H7 (cell line): ENCODE measurements around the gene DCLK1. TPM values are rescaled to one million over a fixed set of nuclear protein-coding genes. Genes with fewer than 3 reads are reported as not detected.

ENCODE experiments used
- DNase-seq: peaks from one replicate; pipeline ENCODE4 v3.0.0; 2012
- H3K27me3 ChIP-seq: 2 replicates; pipeline ENCODE4 v1.6.0; 2011; ENCODE audit warnings: mild to moderate bottlenecking, low read length; ENCODE audit not compliant: control insufficient read depth, insufficient read depth
- H3K36me3 ChIP-seq: replicated peaks from 2 replicates; pipeline ENCODE4 v1.5.1; 2011; ENCODE audit warnings: low read length; ENCODE audit not compliant: control insufficient read depth, insufficient read depth
- H3K4me3 ChIP-seq: 2 replicates; pipeline ENCODE4 v1.5.1; 2011; ENCODE audit warnings: low read depth, mild to moderate bottlenecking, control low read depth, low read length, moderate library complexity; ENCODE audit not compliant: insufficient read depth
- total RNA-seq: library from RNA; depleted of rRNA; stranded (reverse); fragments of >200 nt; shearing (Covaris generic); gene quantifications from 2 replicates; pipeline ENCODE4 v1.2.3, GENCODE V29; 2014

DCLK1 gene
- total RNA-seq, 1 experiment from 2014 or later = 10.4 TPM

DNA sequence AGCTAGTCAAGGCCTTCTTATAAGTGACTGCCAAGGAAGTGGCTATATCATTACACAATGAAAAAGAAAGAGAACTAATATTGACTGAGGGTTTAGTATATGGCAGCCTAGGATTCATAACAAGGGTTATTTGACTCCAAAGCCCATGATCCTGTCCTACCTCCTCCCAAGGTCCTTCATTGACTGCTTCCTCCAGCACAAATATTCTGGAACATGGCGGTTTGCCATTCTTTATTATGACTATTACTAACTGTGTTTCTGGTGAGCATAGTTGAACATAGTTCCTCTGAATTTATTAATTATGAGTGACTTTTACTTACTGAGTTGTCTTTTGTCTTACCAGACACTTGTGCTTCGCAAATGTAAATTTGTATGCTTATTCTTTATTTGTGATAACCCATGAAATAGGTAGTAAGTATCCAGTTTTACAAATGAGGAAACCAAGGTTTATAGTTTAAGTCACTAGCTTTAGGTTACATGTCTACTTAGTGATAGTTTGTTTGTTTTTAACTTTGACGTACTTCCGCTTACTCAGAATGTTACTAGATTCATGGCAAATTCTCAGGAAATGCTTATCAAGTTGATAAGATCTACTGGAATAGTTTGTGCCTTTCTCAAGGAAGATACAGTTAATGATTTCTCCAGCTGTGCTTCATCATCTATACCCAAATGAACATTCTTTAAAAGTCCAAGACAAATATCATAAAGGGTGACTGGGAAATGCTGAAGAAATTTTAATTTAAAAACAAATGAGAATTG is 15.5 kb upstream of the DCLK1 start:
- DNase-seq = no peak

DNA sequence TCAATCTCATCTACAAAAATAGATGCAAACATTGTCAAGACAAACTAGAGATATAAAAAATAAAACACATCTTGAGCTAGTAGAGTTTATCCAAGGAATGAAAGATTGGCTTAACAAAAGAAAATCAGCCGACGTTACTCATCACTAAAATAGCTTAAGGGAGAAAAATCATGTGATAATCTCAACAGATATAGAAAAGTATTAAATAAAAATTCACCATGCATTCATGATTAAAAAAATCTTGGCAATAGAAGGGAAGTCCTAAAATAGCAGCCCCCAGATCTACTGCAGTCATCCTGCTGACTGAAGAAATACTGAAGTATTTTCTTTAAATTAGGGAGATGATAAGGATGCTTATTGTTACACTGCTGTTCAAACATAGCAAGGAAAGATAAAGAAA is 12.6 kb upstream of the DCLK1 start:
- no peak overlapping the region for H3K4me3 ChIP-seq
- H3K27me3 ChIP-seq = no peaks in the 10 kb centered on the region
- DNase-seq = no peak
- H3K36me3 ChIP-seq = no peaks in the 10 kb centered on the region

More for the DNA sequence above, 15.5 kb upstream of the DCLK1 start:
- no peak overlapping the region for H3K4me3 ChIP-seq
- H3K27me3 ChIP-seq = no peaks in the 10 kb centered on the region
- no peaks in the 10 kb centered on the region for H3K36me3 ChIP-seq

DNA sequence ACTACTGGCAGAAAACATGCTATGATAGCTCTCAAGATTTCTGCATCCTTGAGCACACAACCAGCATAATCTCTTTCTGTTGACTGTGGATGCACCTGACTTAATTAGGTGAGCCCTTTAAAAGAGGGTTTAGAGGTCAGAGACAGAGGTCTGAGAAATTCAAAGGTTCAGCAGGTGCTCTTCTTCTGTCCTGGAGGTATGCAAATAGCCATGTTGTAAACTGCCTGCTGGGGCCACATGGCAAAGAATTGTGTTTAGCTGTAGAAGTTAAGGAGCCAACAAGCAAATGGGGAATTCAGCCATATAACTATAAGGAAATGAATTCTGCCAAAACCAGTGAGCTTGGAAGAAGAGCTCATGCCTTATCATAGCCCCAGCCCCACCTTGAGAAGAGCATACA is 11.6 kb upstream of the DCLK1 start:
- Histone ChIP-seq H3K36me3 (no peaks in the 10 kb centered on the region), H3K4me3 (no peak overlapping the region), H3K27me3 (no peaks in the 10 kb centered on the region)
- no peak for DNase-seq

DNA sequence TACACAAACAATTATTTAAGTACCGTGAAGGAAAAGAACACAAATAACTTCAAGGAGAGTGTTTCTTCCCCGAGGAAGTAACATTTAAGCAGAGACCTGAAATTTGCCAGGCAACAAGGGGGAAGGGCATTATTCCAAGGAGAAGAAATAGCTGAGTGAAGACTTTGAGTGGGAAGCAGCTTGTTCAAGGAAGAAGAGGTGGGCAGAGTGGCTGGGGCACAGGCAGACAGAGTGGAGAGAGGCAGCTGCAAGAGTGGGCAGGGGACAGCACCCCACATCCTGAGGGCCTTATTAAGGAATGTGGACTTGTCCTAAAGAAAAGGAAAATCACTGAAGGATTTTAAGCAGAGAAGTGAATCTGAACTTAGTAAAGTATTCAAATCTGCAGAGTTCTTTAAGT is 4.7 kb upstream of the DCLK1 start:
- peaks cover 9% of the 10 kb centered on the region for H3K27me3 ChIP-seq
- H3K36me3 ChIP-seq = no peaks in the 10 kb centered on the region
- no peak for DNase-seq
- no peak overlapping the region for H3K4me3 ChIP-seq

DNA sequence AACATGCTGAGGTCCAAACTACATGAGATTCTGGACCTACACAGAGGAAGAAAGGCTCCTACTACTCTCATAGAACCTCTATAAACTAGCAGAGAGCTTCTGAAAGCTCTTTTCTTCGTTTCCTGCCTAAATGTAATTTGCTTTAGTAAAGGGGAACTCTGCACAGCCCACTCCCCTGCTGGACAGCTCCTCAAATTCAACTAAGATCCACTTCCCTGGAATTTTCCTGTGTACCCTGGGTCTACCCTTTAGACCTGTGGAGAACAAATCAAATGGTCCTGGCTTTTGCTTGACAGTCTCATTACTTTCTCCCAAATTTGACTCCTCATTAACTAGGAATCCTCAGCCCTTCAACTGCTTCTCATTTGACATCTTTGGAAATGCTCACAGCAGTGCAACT is 3.5 kb upstream of the DCLK1 start:
- no peaks in the 10 kb centered on the region for H3K36me3 ChIP-seq
- H3K27me3 ChIP-seq = peaks cover 18% of the 10 kb centered on the region
- no peak for DNase-seq
- H3K4me3 ChIP-seq = no peak overlapping the region

DNA sequence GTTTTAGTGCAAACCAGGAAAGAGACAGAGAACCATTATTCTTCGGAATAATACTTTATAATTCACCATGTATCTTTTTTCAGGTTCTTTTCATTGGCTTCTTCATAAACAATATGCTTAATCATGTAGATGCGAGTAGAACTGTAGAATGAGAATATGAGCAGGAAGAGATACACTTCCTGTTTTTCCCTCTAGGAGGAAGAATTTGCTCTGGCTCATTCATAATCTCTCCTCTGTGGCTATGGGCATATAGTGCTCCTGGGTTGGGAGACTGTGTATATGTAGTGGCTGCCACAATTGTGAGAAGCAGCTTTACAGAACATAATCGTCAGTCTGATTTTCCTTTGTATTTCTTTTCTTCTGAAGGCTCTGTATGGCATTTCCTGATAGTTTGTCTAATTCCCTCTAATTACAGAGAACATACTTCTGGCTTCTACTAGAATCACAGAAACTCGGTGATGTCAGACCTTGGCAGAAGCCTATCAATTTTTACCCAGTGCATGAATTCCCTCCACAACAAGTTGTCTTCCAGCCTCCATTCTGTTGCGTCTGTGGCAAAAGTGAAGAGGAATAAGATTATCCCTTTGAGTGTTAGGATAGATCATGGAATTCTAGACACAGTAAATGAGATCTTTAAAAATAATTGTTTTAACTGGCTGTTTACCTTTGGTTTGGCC is 2.9 kb upstream of the DCLK1 start:
- no peak for DNase-seq
- peaks cover 24% of the 10 kb centered on the region for H3K27me3 ChIP-seq
- no peaks in the 10 kb centered on the region for H3K36me3 ChIP-seq
- no peak overlapping the region for H3K4me3 ChIP-seq

DNA sequence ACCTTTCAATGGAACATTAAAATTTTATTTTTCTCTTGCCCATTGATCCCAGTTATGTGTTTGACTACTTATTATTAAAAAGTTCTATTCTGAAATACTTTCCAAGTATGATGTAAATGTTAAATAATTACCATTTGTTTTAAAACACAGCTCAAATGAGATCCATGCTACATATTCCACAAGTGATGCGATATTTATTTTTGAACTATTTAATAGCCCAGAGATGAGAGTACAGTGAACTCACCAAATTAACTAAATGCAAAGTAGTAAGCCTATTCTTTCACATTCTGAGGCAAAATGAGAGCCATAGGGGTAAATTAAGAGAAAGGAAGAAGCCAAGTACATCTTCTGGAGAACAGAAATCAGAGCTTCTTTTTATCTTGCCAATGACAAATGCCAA is 1.2 kb upstream of the DCLK1 start:
- no peak for DNase-seq
- Histone ChIP-seq H3K36me3 (no peaks in the 10 kb centered on the region), H3K27me3 (peaks cover 25% of the 10 kb centered on the region)

DNA sequence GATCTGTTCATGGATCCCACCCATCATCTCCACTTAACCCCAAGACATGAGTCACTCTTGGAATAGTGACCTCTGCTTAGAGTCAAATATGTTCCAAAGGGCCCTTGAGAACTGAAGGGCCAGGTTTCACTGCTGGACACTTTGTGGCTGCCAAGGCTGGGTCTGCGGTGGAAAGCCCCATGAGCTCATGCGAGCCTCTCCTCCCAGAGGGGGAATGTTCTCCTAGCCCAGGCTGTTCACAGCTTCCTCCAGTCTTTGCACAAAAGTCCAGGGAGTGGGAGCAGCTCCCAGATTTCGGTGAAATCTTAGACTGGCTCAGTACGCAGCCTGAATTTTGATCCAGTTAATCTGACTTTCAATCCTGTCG is 732 bp upstream of the DCLK1 start:
- Histone ChIP-seq H3K27me3 (peaks cover 25% of the 10 kb centered on the region), H3K36me3 (no peaks in the 10 kb centered on the region), H3K4me3 (peak overlapping the region; percentile 51; the same call in 1 of the 2 replicates)
- no peak for DNase-seq

More for the DNA sequence above, 1.2 kb upstream of the DCLK1 start:
- no peak overlapping the region for H3K4me3 ChIP-seq

DNA sequence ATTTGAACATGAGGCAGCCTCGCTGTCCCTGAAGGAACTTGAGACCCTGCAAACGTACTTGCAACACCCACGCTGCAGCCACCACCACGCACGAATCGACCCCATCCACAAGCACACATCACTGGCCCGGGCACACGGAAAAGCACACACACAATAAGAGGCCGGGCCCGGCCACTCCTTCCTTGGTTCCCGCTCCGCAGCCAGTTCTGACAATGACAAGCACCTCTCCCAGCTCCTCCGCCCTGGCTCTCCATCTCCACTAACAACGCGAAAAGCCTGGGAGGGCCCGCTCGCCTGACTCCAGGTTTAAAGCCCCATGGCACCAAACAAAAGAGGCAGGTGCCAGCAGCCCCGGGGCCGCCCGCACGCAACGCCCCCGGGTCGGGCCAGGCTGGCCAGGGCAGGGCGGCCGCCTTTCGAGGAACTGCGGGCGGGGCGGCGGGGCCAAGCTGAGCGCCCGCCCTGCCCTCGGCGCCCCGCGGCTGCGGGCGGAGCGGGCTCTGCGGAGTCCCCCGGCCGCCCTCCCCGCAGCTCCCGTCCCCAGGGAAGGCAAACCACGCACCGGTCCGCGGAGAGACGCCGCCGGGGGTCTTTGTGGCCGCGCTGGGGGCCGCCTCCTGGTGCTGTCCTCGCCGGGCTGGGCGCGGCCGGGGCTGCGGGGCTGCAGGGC is 495 bp downstream of the DCLK1 start:
- H3K27me3 ChIP-seq = peaks cover 25% of the 10 kb centered on the region
- H3K4me3 ChIP-seq = peak overlapping the region; percentile 51
- peak; percentile 81 for DNase-seq
- H3K36me3 ChIP-seq = no peaks in the 10 kb centered on the region

DNA sequence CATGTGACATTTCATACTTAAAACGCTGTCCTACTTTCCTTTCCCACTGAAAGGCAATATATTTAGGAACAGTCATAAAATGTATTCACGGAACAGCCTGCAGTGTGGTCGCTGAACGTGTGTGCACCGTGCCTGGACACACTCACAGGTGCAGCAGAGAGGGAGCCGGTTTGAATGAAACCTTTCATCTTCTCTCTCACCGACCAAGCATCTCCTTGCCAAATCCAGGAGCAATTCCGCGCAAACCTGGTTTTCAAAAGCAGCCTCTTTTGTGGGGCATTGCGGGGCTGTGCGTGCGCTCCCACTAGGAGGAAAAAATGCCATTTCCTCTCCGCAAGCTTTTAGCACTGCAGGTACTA is 1.0 kb downstream of the DCLK1 start:
- peaks cover 25% of the 10 kb centered on the region for H3K27me3 ChIP-seq
- no peaks in the 10 kb centered on the region for H3K36me3 ChIP-seq
- no peak for DNase-seq
- peak overlapping the region; percentile 51 for H3K4me3 ChIP-seq

DNA sequence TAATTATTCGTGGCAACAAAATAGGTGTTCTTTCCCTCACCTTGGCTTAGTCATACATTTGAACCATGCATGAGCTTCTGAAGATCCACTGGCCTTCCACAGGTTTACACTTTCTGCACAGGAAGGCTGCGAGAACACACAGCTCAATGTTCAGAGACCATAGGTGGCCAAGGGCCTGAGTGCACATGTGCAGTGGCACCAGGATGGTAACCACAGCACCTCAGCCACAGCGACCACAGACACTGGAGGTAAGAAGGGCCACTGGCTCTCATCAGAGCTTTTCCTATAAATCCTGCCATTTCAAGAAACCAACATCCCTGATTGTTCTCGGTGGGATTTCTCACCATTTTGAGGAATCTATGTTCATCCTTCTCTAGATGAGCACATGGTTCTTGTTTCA is 1.6 kb downstream of the DCLK1 start:
- DNase-seq = no peak
- Histone ChIP-seq H3K27me3 (peaks cover 25% of the 10 kb centered on the region), H3K36me3 (no peaks in the 10 kb centered on the region), H3K4me3 (no peak overlapping the region)

DNA sequence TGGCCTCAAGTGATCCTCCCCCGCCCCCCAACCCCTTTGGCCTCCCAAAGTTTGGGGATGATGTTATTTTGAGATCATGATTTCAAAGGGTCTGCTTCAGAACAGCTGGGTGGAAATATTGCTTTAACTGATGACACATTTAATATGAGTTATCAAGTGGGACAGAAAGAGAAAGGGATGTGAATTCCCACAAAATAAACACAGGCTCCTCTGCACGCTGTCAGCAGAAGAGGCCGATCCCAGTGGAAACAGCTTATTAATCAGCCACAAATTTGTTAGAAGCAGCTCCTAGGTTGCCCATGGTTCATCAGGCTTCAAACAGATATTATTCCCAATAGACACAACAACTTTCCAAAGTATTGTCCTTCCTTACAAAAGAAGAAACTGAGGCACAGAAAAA is 4.7 kb downstream of the DCLK1 start:
- Histone ChIP-seq H3K27me3 (peaks cover 19% of the 10 kb centered on the region), H3K36me3 (no peaks in the 10 kb centered on the region)
- DNase-seq = no peak

DNA sequence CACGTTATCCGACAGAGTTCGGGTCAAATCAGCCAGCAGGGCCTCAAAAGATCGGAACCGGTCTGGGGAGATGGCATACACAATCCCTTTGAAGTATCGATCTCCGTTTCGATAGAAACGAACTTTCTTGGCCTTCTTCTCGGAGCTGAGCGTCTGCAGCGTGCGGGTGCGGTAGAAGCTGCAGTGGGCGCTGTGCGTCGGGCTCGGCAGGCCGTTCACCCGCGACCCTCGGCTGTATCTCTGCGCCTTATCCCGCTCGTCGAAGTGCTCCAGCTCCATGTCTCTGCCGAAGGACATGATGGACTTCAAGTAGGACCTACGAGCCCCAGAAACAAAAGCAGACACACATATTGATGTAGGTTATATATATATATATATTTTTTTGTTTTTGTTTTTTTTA is 5.3 kb downstream of the DCLK1 start:
- peaks cover 17% of the 10 kb centered on the region for H3K27me3 ChIP-seq
- H3K4me3 ChIP-seq = no peak overlapping the region
- no peak for DNase-seq
- no peaks in the 10 kb centered on the region for H3K36me3 ChIP-seq

More for the DNA sequence above, 4.7 kb downstream of the DCLK1 start:
- no peak overlapping the region for H3K4me3 ChIP-seq

DNA sequence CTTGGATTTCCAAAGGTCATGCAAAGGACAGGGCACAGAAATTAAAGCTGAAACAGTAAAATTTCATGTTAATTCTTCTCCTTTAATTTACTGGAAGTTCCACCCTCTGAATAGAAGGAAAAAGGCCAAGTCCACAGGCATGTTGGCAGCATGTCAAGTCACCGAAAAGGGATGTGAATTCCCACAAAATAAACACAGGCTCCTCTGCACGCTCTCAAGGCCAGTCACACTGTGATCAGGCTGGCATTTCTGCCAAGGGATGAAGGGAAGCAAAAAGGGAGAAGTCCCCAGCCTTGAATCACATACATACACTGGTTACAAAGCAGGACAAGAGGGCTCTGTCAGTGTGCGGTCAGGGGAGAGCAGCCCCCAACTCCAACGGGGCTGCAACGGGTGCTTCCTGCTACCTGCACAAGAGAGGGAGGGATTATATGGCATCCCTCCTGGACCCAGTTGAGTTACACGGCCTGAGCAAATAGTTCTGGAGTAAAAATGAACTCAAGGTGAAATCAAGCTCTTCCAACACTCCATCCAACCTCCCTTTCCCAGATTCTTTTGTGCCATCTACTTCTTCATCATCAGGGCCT is 6.9 kb downstream of the DCLK1 start:
- no peak for DNase-seq
- H3K4me3 ChIP-seq = no peak overlapping the region
- H3K36me3 ChIP-seq = no peaks in the 10 kb centered on the region
- H3K27me3 ChIP-seq = peaks cover 4% of the 10 kb centered on the region

DNA sequence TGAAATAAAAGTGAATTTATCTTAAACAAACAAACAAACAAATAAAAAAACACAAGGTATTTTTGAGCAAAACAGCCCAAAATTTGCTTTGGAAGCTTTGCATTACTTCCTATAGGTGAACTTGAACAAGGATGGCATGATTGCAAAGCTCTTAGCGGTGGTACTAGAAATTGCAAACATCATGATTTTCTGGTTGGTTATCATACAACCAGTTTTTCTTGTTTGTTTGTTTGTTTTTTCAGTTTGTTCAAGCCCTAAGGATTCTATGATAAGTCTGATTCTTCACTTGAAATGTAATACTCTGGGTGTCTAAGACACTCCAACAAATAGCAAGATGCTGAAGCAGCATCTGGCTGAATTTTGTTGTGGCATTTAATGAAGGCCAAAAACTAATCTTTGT is 15.9 kb downstream of the DCLK1 start:
- DNase-seq = no peak
- H3K4me3 ChIP-seq = no peak overlapping the region
- no peaks in the 10 kb centered on the region for H3K27me3 ChIP-seq
- H3K36me3 ChIP-seq = no peaks in the 10 kb centered on the region
